AG10803 (cell line): Measurements from ENCODE around the gene HINT2.

ENCODE experiments used
- DNase-seq: peaks from one replicate; pipeline ENCODE4 v3.0.0; 2010; ENCODE audit warnings: low read depth
- H3K4me3 ChIP-seq: 2 replicates; pipeline ENCODE4 v1.5.1; 2011; ENCODE audit warnings: mild to moderate bottlenecking, low read length, control low read depth
- CTCF ChIP-seq: conservative IDR thresholded peaks from 2 replicates; pipeline ENCODE4 v1.5.1; 2011; ENCODE audit warnings: mild to moderate bottlenecking, low read length, control low read depth, inconsistent platforms

Gene HINT2

GRCh38 chr9:35776018-35776417 lies 38.8 kb downstream of the HINT2 start:
- no peak overlapping the region for H3K4me3 ChIP-seq
- DNase-seq: no peak
- TF ChIP-seq CTCF: no peak

- no peak overlapping the region for H3K4me3 ChIP-seq
- no peak for TF ChIP-seq CTCF
- no peak for DNase-seq
Measured at GRCh38 chr9:35774907-35775635, 39.8 kb downstream of the HINT2 start.

GRCh38 chr9:35771943-35772342 lies 42.9 kb downstream of the HINT2 start:
- no peak for TF ChIP-seq CTCF
- no peak overlapping the region for H3K4me3 ChIP-seq
- DNase-seq: no peak

- H3K4me3 ChIP-seq: no peak overlapping the region
- no peak for DNase-seq
- TF ChIP-seq CTCF: no peak
Measured at GRCh38 chr9:35771534-35771933, 43.3 kb downstream of the HINT2 start.

- TF ChIP-seq CTCF: no peak
- no peak overlapping the region for H3K4me3 ChIP-seq
- no peak for DNase-seq
Measured at GRCh38 chr9:35771075-35771433, 43.8 kb downstream of the HINT2 start.

- TF ChIP-seq CTCF: no peak
- H3K4me3 ChIP-seq: no peak overlapping the region
- no peak for DNase-seq
Measured at GRCh38 chr9:35769763-35770162, 45.1 kb downstream of the HINT2 start.

GRCh38 chr9:35767458-35767857 lies 47.4 kb downstream of the HINT2 start:
- TF ChIP-seq CTCF: no peak
- no peak overlapping the region for H3K4me3 ChIP-seq
- DNase-seq: no peak
